ENCODE measurements around the gene CDC42EP5.
"Not testable (repeated sequence)": the region's sequence is repeated elsewhere in the genome, so short reads cannot be mapped to it uniquely, and the experiment has no call there.

CDC42EP5 gene

GRCh38 chr19:54489766-54490165 lies 16.7 kb upstream of the CDC42EP5 start:
- DNase-seq (ENCODE audit: low read depth in 2 of 2, low spot score in 1 of 2): no peak

GRCh38 chr19:54489341-54489740 lies 16.2 kb upstream of the CDC42EP5 start:
- no peak for DNase-seq (ENCODE audit: low read depth in 2 of 2, low spot score in 1 of 2)

- DNase-seq (ENCODE audit: low read depth in 2 of 2, low spot score in 1 of 2): no peak
Observed at GRCh38 chr19:54485851-54486250, 12.8 kb upstream of the CDC42EP5 start.

GRCh38 chr19:54484451-54484850 lies 11.4 kb upstream of the CDC42EP5 start:
- no peak for DNase-seq (ENCODE audit: low read depth in 2 of 2, low spot score in 1 of 2)

- DNase-seq (ENCODE audit: low read depth in 2 of 2, low spot score in 1 of 2): no peak
Observed at GRCh38 chr19:54482889-54483288, 9.8 kb upstream of the CDC42EP5 start.

GRCh38 chr19:54481326-54481930 lies 8.3 kb upstream of the CDC42EP5 start:
- DNase-seq (ENCODE audit: low read depth in 2 of 2, low spot score in 1 of 2): no peak

GRCh38 chr19:54480051-54480450 lies 7.0 kb upstream of the CDC42EP5 start:
- no peak for DNase-seq (ENCODE audit: low read depth in 2 of 2, low spot score in 1 of 2)

GRCh38 chr19:54478677-54479266 lies 5.7 kb upstream of the CDC42EP5 start:
- DNase-seq (ENCODE audit: low read depth in 2 of 2, low spot score in 1 of 2): no peak

GRCh38 chr19:54477650-54478049 lies 4.6 kb upstream of the CDC42EP5 start:
- DNase-seq (ENCODE audit: low read depth in 2 of 2, low spot score in 1 of 2): no peak

- no peak for DNase-seq (ENCODE audit: low read depth in 2 of 2, low spot score in 1 of 2)
Observed at GRCh38 chr19:54475706-54476105, 2.6 kb upstream of the CDC42EP5 start.

GRCh38 chr19:54473892-54474372 lies 836 bp upstream of the CDC42EP5 start:
- DNase-seq (ENCODE audit: low read depth in 2 of 2, low spot score in 1 of 2): no peak

GRCh38 chr19:54470991-54471782 lies 1.9 kb downstream of the CDC42EP5 start:
- DNase-seq (ENCODE audit: low read depth in 2 of 2, low spot score in 1 of 2): no peak

GRCh38 chr19:54470276-54470887 lies 2.7 kb downstream of the CDC42EP5 start:
- DNase-seq (ENCODE audit: low read depth in 2 of 2, low spot score in 1 of 2): no peak

- DNase-seq (ENCODE audit: low read depth in 2 of 2, low spot score in 1 of 2): no peak
Observed at GRCh38 chr19:54469496-54469934, 3.6 kb downstream of the CDC42EP5 start.

GRCh38 chr19:54466110-54466480 lies 7.0 kb downstream of the CDC42EP5 start:
- not testable (repeated sequence) for DNase-seq (ENCODE audit: low read depth in 2 of 2, low spot score in 1 of 2)

- no peak for DNase-seq (ENCODE audit: low read depth in 2 of 2, low spot score in 1 of 2)
Observed at GRCh38 chr19:54465426-54466109, 7.5 kb downstream of the CDC42EP5 start.

GRCh38 chr19:54464630-54465425 lies 8.3 kb downstream of the CDC42EP5 start:
- peak in 1 of 2 donors; percentile 32 for DNase-seq (ENCODE audit: low read depth in 2 of 2, low spot score in 1 of 2)

GRCh38 chr19:54464044-54464629 lies 9.0 kb downstream of the CDC42EP5 start:
- peak; percentile 54 to 62 for DNase-seq (ENCODE audit: low read depth in 2 of 2, low spot score in 1 of 2)

GRCh38 chr19:54463531-54464043 lies 9.5 kb downstream of the CDC42EP5 start, which contains the start of gene LENG9:
Gene LENG9, minus strand, starts transcription at chr19:54463778. Its CDS starts 252 bp downstream, at chr19:54463526.
- peak; percentile 82 to 85 for DNase-seq (ENCODE audit: low read depth in 2 of 2, low spot score in 1 of 2)
